Astrocyte of the spinal cord (primary cell): ENCODE data around the gene CALHM1.

ENCODE experiments used
- DNase-seq: peaks from one replicate; pipeline ENCODE4 v3.0.0; 2011; ENCODE audit warnings: low read depth, low spot score
- H3K4me3 ChIP-seq: 2 replicates; pipeline ENCODE4 v1.5.1; 2011; ENCODE audit warnings: low read depth, mild to moderate bottlenecking, low read length, moderate library complexity
- in situ Hi-C: cut with HindIII; loops from 2 replicates; pipeline ENCODE4 v1.10.0; 2017; ENCODE audit warnings: low sequenced_read_pairs
- TF ChIP-seq, protein P1 (sequence below): IDR thresholded peaks from 2 replicates; pipeline ENCODE4 v1.5.1; 2012; ENCODE audit warnings: low read depth, mild to moderate bottlenecking, low read length, inconsistent platforms

Gene CALHM1

DNA sequence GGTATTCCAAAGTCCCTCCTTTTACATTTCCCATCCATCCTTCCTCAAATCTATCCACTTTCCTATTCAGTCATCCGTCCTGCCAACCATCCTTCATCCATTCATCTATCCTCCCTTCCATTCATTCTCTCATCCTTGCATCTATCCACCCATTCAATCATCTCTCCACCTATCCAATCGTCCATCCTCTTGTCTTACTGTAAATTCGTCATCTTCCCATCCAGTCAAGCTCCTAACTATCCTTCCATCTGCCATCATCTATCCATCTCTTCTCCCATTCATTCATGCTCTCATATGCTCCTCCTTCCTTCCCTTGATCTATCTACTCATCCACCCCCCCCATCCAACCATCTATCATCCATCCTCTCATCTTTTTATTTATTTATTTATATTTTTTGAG is 15.4 kb upstream of the CALHM1 start:
- no peak overlapping the region for H3K4me3 ChIP-seq
- no peak for DNase-seq
- TF ChIP-seq, protein P1, sequence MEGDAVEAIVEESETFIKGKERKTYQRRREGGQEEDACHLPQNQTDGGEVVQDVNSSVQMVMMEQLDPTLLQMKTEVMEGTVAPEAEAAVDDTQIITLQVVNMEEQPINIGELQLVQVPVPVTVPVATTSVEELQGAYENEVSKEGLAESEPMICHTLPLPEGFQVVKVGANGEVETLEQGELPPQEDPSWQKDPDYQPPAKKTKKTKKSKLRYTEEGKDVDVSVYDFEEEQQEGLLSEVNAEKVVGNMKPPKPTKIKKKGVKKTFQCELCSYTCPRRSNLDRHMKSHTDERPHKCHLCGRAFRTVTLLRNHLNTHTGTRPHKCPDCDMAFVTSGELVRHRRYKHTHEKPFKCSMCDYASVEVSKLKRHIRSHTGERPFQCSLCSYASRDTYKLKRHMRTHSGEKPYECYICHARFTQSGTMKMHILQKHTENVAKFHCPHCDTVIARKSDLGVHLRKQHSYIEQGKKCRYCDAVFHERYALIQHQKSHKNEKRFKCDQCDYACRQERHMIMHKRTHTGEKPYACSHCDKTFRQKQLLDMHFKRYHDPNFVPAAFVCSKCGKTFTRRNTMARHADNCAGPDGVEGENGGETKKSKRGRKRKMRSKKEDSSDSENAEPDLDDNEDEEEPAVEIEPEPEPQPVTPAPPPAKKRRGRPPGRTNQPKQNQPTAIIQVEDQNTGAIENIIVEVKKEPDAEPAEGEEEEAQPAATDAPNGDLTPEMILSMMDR = no peak
- in situ Hi-C loops = no loop called here

DNA sequence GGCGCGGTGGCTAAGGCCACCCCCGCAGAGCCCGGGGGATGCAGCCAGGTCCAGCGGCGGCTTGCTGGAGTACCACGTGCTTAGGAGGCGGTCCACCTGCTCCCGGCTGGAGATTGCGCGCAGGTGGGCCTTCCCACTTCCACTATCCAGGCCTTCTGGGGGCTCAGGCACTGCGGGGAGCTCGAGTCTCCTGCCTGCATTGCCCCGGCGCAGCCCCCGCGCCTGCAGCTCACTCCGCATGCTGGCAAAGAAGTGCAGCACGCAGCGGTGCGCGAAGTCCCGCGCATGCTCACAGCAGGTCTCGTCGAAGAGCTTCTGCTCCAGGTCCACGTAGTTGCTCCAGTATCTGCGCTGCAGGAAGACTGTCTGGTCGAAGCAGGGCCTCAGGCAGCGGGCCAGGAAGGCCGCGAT is 14.6 kb upstream of the CALHM1 start:
- TF ChIP-seq, protein P1 = no peak
- in situ Hi-C loops = no loop called here
- DNase-seq = no peak
- no peak overlapping the region for H3K4me3 ChIP-seq

DNA sequence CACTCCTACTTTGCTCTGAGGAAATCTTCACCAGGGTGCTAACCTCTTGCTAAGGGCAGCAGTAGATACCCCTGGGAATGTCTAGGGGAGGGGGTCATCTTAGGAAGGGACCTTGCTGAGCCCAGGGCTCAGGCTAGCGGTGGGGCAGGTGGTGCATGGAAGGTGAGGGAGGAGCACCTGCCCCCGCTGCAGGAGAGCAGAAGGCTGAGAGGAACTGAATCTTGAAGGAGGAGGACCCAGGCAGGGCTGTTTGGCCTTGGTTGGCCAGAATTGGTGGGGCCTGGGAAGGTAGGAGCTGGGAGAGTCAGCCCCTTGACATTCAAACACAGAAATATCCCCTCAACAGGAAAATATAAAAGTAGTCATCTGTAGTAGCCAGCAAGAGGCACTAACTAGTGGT is 13.3 kb upstream of the CALHM1 start:
- H3K4me3 ChIP-seq = no peak overlapping the region
- in situ Hi-C loops = no loop called here
- DNase-seq = no peak
- TF ChIP-seq, protein P1 = no peak

DNA sequence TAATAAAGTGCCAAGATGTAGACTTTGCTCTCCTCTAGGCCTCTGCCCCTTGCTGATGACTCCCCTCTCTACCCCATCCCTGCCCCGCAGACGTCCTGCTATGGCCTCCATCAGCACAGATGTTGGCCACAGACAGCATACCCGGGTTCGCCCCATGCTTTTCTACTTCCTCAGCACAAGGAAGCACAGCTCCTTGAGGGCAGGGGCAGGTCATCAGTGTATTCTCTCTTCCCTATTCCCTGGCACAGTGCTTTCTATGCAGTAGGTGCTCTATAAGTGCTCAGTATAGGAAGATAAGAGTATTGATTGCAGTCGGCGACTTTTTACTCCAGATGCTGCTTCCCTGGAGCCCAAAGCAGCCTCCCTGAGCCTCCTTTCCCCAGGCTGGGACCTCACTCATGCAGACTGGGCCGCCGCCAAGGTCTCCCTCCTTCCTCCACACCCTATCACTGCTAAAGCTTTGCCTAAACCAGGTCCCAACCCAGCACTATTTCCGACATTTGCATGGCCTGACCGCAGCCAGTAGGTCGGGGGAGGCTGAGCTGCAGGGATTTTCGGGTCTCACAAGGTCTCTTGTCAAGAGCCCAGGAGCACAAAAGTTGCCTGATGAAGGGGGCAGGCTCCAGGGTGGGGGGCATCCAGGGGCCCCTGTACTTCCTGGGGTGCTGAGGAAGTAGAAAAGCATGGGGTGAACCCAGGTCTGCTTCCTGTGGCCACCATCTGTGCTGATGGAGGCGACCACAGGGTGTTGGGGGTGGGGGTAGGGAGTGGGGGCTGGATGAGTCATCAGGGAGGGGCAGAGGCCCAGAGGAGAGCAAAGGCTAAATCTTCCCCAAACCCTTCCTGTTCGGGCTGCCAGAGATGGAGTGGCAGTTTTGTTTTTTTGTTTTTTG is 12.3 kb upstream of the CALHM1 start:
- no peak for DNase-seq
- in situ Hi-C loops = no loop called here
- TF ChIP-seq, protein P1 = no peak
- H3K4me3 ChIP-seq = no peak overlapping the region

DNA sequence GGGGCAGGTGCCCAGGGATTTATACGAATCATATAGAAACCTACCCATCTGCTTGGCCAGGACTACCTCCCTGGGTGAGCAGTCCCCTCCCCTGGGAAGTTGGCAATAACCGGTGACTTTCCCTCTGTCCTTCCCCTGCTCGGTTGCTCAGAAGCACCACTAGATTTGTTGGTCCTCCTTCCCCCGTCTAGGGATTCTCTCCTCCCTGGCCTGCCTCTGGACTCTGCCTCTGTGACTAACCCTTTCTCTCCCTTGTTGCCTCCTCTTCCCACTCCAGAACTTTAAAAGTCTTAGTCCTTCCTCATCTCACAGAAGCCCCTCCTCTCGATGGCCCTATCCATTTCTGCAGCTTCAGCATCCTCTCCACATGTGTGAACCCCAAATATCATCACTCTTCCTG is 10.5 kb upstream of the CALHM1 start:
- no peak for DNase-seq
- H3K4me3 ChIP-seq = no peak overlapping the region
- in situ Hi-C loops = no loop called here
- TF ChIP-seq, protein P1 = no peak

DNA sequence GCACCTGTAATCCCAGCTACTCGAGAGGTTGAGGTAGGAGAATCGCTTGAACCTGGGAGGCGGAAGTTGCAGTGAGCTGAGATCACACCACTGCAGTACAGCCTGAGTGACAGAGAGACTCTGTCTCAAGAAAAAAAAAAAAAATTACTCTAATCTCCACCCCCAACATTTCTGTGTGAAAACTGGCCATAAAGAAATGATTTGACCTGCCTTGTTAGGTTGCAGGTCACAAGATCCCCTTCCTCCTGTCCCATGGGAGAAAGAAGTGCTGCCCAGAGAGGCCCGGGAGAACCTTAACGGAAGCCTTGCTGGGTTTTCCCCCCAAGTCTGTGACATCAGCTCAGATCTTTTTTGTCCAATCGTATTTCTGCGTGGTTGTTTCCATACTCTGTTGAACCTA is 8.7 kb upstream of the CALHM1 start:
- DNase-seq = no peak
- TF ChIP-seq, protein P1 = no peak
- in situ Hi-C loops = no loop called here
- no peak overlapping the region for H3K4me3 ChIP-seq
